Stimulated activated naive B cell treated with anti-CD40 and anti-IgM and Interleukin-4, amounts not matched to agents 10 μg/mL and 1 μg/mL and 100 μg/mL, for 72 hours (primary cell): ENCODE data around the gene TWNK.
"Not testable (repeated sequence)": the region's sequence is repeated elsewhere in the genome, so short reads cannot be mapped to it uniquely, and the experiment has no call there.

ENCODE experiments used
- ATAC-seq, 2 donors: fragments of 150-1000 bp; cut with Tn5 transposase; replicated peaks; 2 replicates each; pipeline ENCODE4 v1.10.0; 2021; ENCODE audit warnings: moderate library complexity in 1 of 2
- DNase-seq: peaks from one replicate; pipeline ENCODE4 v3.0.0; 2021
- H3K27ac Mint-ChIP-seq: one replicate; pipeline ENCODE4 v1.8.0; 2022; ENCODE audit warnings: mild to moderate bottlenecking, mixed read lengths
- H3K27me3 Mint-ChIP-seq, 2 donors: one replicate each; pipeline ENCODE4 v1.8.0; 2022; ENCODE audit warnings: mixed read lengths in 2 of 2
- H3K36me3 Mint-ChIP-seq, 2 donors: one replicate each; pipeline ENCODE4 v1.8.0; 2022; ENCODE audit warnings: mixed read lengths in 2 of 2, mild to moderate bottlenecking in 1 of 2
- H3K4me1 Mint-ChIP-seq, 2 donors: one replicate each; pipeline ENCODE4 v1.8.0; 2022; ENCODE audit warnings: mixed read lengths in 2 of 2, mild to moderate bottlenecking in 1 of 2
- H3K4me3 Mint-ChIP-seq, 2 donors: one replicate each; pipeline ENCODE4 v1.8.0; 2022; ENCODE audit warnings: mild to moderate bottlenecking in 2 of 2, mixed read lengths in 2 of 2, moderate library complexity in 1 of 2
- H3K9me3 Mint-ChIP-seq, 2 donors: one replicate each; pipeline ENCODE4 v1.8.0; 2022; ENCODE audit warnings: mixed read lengths in 2 of 2, mild to moderate bottlenecking in 1 of 2

Gene TWNK

DNA sequence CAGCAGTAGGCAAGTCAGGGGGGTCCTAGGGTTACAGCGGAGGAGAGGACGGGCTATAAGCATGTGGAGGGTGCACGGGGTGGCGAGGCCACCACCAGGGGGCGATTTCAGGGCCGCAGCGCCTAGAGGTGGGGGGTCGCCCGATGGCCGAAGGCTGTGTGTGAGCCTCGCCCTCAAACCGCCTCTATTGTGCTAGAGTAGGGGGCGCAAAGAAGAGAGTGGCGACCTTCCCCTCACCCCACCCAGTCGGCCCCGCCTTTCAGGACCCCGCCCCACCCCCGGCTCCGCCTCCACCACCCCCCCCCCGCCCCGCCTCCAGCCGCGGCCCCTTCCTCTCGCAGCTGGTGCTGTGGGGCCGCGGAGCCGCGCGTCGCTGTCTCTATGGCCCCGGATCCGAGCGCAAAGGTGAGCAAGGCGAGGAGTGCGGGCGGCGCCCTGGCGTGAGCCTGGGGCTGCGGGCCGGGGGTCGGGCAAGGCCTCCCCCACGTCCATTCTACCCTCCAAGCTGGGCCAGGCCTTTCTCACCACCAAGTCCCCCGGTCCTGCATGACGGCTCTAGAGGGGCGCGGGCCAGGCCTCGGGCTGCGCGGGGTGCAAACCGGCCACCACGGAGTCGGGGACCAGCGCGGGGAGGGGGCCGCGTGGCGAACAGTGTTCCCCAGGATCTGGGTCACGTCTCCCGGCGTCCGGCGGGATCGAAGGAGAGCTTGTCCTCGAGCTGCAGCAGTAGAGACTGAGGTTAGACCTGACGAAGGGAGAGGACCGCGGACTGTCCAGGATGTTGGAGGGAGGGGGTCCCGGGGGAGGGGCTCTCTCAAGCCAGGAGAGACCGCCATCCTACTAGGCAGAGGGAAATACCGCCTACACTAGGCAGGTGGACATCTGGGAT lies 17.9 kb upstream of the TWNK start, which contains the start of gene SEMA4G:
TSS of gene SEMA4G (plus strand) at position 318 of the 889 bp plus-strand sequence. CDS start 3,409 bp downstream, outside the sequence.
- H3K27ac Mint-ChIP-seq = peak within 1 kb of the TSS; percentile 47
- peaks cover 0 to 17% of the 10 kb centered on the region in 2 donors for H3K27me3 Mint-ChIP-seq
- peaks cover 17 to 18% of the 10 kb centered on the region in 2 donors for H3K36me3 Mint-ChIP-seq
- H3K4me1 Mint-ChIP-seq = peaks cover 8 to 22% of the 10 kb centered on the region in 2 donors
- DNase-seq = peak; percentile 23
- peak; percentile 93 for ATAC-seq
- H3K4me3 Mint-ChIP-seq = peak within 1 kb of the TSS; percentile 78 to 79
- no peaks in the 10 kb centered on the region for H3K9me3 Mint-ChIP-seq

DNA sequence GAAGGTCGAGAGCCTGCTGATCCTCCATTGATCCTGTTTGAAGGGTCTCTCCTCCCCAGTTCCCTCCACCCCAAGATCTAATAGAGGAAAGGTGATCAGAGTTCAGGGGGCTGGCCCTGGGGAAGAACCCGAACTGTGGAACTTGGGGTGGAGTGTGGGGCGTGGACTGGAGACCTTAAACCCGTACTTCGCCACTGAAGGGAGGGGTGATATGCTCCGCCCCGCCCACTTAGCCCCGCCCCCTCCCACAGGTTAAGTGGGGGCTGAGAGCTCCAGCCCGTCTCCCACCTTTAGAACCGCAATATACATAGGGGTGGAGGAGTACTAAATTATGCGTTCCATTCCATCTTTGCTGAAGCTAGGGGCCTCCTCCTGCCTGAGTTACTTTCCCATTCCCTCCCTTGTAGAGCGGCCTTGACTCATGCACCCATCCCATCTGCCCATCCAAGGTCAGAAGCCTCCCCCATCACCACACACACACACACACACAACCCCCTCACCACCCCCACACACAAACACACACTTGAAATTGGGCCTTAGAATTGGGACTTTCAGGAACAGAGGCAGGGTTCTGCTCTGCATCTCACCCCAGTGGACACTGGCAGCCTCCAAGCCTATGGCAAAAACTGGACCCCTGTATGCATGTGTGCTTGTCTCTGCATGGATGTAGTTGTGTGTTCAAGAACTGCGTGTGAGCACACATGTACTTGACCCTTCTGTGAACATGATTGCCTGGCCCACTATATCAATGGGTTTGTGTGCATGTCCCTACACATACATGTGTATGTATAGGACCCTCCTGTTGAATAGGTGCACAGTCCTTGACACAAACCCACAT lies 17.0 kb upstream of the TWNK start:
- Mint-ChIP-seq H3K9me3 (no peaks in the 10 kb centered on the region), H3K4me1 (peaks cover 8 to 22% of the 10 kb centered on the region in 2 donors), H3K27me3 (peaks cover 0 to 17% of the 10 kb centered on the region in 2 donors), H3K27ac (no peak overlapping the region), H3K36me3 (peaks cover 14 to 15% of the 10 kb centered on the region in 2 donors), H3K4me3 (peak overlapping the region; percentile 55 to 79)
- ATAC-seq = no peak
- DNase-seq = no peak

DNA sequence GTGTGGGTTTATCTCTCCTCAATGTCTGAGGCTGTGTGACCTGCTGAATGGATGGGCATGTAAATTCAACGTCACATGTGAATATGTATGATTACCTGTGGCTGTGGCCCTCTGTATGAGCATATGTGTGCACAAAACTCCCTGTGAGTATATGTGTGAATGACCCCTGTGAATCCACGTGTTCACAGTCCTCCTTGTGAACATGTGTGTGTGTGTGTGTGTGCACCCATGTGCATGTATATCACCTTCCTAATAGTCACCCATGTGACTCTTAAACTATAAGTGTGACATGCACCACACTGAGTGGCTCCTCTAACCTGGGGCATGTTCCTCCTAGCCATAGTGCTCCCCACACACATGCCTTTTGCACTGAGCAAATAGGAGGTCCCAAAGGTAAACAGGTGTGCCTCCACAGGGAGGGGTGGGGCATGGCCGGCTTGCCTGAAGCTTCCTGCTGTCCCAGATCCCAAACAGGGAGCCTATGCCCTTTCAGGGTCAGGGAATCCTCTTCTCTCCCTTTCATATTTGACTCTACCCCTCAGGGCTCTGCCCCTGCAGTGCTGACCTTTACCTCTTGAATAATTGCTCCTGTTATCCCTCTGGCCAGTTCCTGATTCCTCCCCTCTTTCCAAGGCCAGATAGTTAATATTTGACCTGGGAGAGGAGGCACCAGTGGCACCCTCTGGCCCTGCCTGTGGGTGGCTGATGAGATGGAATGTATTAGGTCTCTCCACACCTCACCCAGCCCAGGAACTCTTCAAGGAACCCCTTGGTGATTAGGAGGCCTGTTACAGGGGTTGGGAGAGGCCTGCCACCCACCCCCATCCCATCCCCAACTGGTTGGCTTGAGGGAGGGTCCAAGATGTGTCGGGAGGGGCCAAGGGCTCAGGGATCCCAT lies 16.2 kb upstream of the TWNK start:
- ATAC-seq (no peak), DNase-seq (no peak)
- Mint-ChIP-seq H3K36me3 (peaks cover 6 to 9% of the 10 kb centered on the region in 2 donors), H3K9me3 (no peaks in the 10 kb centered on the region), H3K4me1 (peaks cover 8 to 22% of the 10 kb centered on the region in 2 donors), H3K27me3 (peaks cover 0 to 17% of the 10 kb centered on the region in 2 donors), H3K27ac (no peak overlapping the region), H3K4me3 (no peak overlapping the region)

DNA sequence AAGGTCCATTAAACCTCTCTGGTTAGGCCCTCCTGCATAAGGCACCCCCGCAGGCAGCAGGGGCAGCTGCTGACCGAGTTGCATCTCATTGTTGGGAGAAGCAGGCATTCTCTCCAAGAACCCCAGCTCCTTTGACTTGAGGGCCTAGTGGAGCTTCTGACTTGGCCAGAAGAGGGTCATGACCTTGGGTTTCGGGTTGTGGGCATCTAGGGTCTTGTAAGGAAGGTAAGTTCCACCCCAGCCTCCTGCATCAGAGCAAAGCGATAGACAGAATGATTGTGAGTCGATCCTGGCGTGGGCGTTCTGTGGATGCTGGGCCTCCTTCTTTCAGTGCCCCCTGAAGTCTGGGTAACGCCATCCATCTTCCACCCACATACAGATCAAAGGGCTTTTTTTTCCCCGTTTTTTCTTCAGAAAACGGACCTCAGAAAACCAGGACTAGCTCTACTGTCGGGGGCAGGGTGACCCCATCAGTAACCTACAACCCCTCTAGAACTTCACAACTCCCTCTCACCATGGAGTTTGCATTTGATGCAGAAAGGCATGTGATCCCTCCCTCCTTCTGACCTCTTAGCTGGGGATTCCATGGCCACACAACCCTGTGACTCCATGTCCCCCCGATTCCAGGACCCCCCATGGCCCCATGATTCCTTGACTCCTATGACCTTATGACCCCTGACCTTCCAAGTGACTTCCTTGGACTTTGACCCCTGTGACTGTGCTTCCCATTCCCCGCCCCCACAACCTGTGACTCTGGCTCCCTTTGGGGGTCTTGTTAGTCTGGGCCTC lies 15.0 kb upstream of the TWNK start:
- no peak for ATAC-seq
- no peak overlapping the region for H3K27ac Mint-ChIP-seq
- no peak overlapping the region for H3K4me3 Mint-ChIP-seq

GRCh38 chr10:100972904-100973535 lies 14.3 kb upstream of the TWNK start:
- no peak overlapping the region for H3K4me3 Mint-ChIP-seq
- DNase-seq (no peak), ATAC-seq (no peak)
- H3K36me3 Mint-ChIP-seq = peaks cover 5 to 8% of the 10 kb centered on the region in 2 donors
- peaks cover 0 to 11% of the 10 kb centered on the region in 2 donors for H3K27me3 Mint-ChIP-seq
- H3K27ac Mint-ChIP-seq = no peak overlapping the region
- peaks cover 8 to 16% of the 10 kb centered on the region in 2 donors for H3K4me1 Mint-ChIP-seq
- H3K9me3 Mint-ChIP-seq = no peaks in the 10 kb centered on the region

More for the DNA sequence above, 15.0 kb upstream of the TWNK start:
- DNase-seq = no peak
- no peaks in the 10 kb centered on the region for H3K9me3 Mint-ChIP-seq
- H3K36me3 Mint-ChIP-seq = peaks cover 11 to 14% of the 10 kb centered on the region in 2 donors
- peaks cover 0 to 17% of the 10 kb centered on the region in 2 donors for H3K27me3 Mint-ChIP-seq
- peaks cover 8 to 22% of the 10 kb centered on the region in 2 donors for H3K4me1 Mint-ChIP-seq

DNA sequence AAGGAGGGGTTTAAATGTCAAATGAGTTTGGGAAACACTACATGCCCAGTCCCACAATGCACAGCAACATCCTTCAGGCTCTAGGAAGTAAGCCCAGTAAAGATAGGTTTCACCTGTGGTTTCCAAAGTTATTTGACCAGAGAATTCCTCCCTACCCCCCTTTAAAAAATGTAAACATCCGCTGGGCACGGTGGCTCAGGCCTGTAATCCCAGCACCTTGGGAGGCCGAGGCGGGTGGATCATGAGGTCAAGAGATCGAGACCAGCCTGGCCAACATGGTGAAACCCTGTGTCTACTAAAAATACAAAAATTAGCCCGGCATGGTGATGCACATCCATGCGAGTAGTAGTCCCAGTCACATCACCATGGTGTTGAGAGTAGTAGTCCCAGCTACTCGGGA lies 11.9 kb upstream of the TWNK start:
- H3K4me3 Mint-ChIP-seq, H3K27ac Mint-ChIP-seq, ATAC-seq, H3K27me3 Mint-ChIP-seq, H3K4me1 Mint-ChIP-seq, H3K9me3 Mint-ChIP-seq, DNase-seq: not testable (repeated sequence)
- peaks cover 12 to 16% of the 10 kb centered on the region in 2 donors for H3K36me3 Mint-ChIP-seq

DNA sequence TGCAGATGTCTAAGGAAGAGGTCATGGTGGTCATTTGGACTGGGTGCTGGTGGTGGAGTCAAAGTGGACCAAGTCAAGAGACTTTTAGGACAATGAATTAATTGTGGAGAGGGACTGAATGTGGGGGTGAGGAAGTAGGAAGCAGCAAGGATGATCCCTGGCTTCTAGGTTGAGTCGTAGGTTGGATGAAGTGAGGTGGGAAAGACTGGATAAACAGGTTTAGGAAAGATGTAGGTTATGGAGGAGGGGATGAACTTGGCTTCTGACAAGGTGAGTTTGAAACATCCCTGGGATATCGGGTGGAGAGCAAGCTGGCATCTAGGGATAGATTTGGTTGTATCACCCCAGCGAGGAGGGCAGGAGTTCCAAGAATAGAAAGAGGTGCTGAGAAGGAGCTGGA lies 10.4 kb upstream of the TWNK start:
- no peak for DNase-seq
- Mint-ChIP-seq H3K9me3 (no peaks in the 10 kb centered on the region), H3K27ac (no peak overlapping the region), H3K4me3 (no peak overlapping the region), H3K4me1 (no peaks in the 10 kb centered on the region), H3K27me3 (no peaks in the 10 kb centered on the region), H3K36me3 (peaks cover 21 to 24% of the 10 kb centered on the region in 2 donors)
- no peak for ATAC-seq

GRCh38 chr10:100977436-100977835 lies 9.9 kb upstream of the TWNK start:
- Mint-ChIP-seq H3K9me3 (no peaks in the 10 kb centered on the region), H3K27ac (no peak overlapping the region), H3K4me1 (no peaks in the 10 kb centered on the region), H3K36me3 (peaks cover 24 to 28% of the 10 kb centered on the region in 2 donors), H3K4me3 (no peak overlapping the region), H3K27me3 (no peaks in the 10 kb centered on the region)
- DNase-seq = no peak
- no peak for ATAC-seq

- ATAC-seq = no peak
These were observed 9.0 kb upstream of the TWNK start for GRCh38 chr10:100978121-100978900.

GRCh38 chr10:100978901-100979195 lies 8.5 kb upstream of the TWNK start:
- no peak for ATAC-seq

More at GRCh38 chr10:100978121-100978900, 9.0 kb upstream of the TWNK start:
- no peaks in the 10 kb centered on the region for H3K9me3 Mint-ChIP-seq
- H3K27me3 Mint-ChIP-seq = no peaks in the 10 kb centered on the region
- H3K36me3 Mint-ChIP-seq = peaks cover 21 to 34% of the 10 kb centered on the region in 2 donors
- no peak overlapping the region for H3K4me3 Mint-ChIP-seq
- no peaks in the 10 kb centered on the region for H3K4me1 Mint-ChIP-seq
- no peak for DNase-seq
- no peak overlapping the region for H3K27ac Mint-ChIP-seq

DNA sequence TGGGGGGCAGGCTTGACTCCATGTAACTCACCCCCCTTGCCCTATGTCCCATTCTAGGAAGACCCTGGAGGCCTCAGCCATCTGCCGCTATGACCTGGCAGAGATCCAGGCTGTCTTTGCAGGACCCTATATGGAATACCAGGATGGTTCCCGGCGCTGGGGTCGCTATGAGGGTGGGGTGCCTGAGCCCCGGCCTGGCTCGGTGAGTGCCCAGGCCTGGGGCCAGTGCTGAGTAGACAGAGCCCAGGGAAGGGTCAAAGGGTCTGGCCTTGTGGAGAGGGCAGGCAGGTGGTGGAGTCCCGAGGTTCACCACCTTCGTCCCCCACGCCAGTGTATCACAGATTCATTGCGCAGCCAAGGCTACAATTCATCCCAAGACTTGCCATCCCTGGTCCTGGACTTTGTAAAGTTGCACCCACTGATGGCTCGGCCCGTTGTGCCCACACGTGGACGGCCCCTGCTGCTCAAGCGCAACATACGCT lies 7.5 kb upstream of the TWNK start:
- no peak for ATAC-seq

More at GRCh38 chr10:100978901-100979195, 8.5 kb upstream of the TWNK start:
- peaks cover 23 to 36% of the 10 kb centered on the region in 2 donors for H3K36me3 Mint-ChIP-seq
- H3K27ac Mint-ChIP-seq = no peak overlapping the region
- no peaks in the 10 kb centered on the region for H3K27me3 Mint-ChIP-seq
- DNase-seq = no peak
- H3K4me3 Mint-ChIP-seq = no peak overlapping the region
- H3K4me1 Mint-ChIP-seq = no peaks in the 10 kb centered on the region
- no peaks in the 10 kb centered on the region for H3K9me3 Mint-ChIP-seq

DNA sequence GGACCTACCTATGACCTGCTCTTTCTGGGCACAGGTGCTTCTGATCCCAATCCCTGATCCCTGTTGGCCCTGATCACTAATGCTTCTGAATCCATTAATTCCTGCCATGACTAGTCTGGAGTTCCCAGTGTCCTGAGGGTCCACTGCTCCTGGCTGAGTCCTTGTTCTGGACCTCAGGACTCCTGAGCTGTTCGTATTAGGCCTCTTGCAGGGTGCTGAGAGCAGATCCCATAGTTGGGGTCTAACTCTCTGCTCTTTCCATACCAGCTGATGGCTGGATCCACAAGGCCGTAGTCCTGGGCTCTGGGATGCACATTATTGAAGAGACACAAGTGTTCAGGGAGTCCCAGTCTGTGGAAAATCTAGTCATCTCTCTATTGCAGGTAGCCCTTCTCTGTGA lies 7.0 kb upstream of the TWNK start:
- Mint-ChIP-seq H3K9me3 (no peaks in the 10 kb centered on the region), H3K27me3 (no peaks in the 10 kb centered on the region), H3K4me1 (peaks cover 2 to 7% of the 10 kb centered on the region in 2 donors), H3K4me3 (no peak overlapping the region), H3K36me3 (peaks cover 33 to 47% of the 10 kb centered on the region in 2 donors), H3K27ac (no peak overlapping the region)
- DNase-seq (no peak), ATAC-seq (no peak)

More for the DNA sequence above, 7.5 kb upstream of the TWNK start:
- no peak for DNase-seq
- Mint-ChIP-seq H3K9me3 (no peaks in the 10 kb centered on the region), H3K27ac (no peak overlapping the region), H3K4me3 (no peak overlapping the region), H3K4me1 (peaks cover 2% of the 10 kb centered on the region in 2 donors), H3K36me3 (peaks cover 30 to 45% of the 10 kb centered on the region in 2 donors), H3K27me3 (no peaks in the 10 kb centered on the region)
